ENCODE data around the gene LRRC28.

Gene LRRC28

GRCh38 chr15:99345242-99345641 lies 94.0 kb downstream of the LRRC28 start:
- Histone ChIP-seq H3K27ac (ENCODE audit: low read depth, low read length) (0 out of 2 replicates have a peak overlapping the region, but pooled peaks have one; percentile 18), H3F3A (ENCODE audit: control insufficient read depth, insufficient read depth) (0 out of 2 replicates have a peak, but pooled peaks cover 5% of the 10 kb centered on the region), H3K9me3 (ENCODE audit: control insufficient read depth, insufficient read depth, low read length) (no peaks in the 10 kb centered on the region), H3K36me3 (ENCODE audit: control insufficient read depth, low read length) (no peaks in the 10 kb centered on the region; the same call in 1 of the 2 replicates), H4K20me1 (ENCODE audit: control insufficient read depth, insufficient read depth, low read depth, low read length) (no peaks in the 10 kb centered on the region), H3K79me2 (ENCODE audit: control insufficient read depth, low read length) (no peaks in the 10 kb centered on the region), H3K27me3 (ENCODE audit: control insufficient read depth, low read length) (no peaks in the 10 kb centered on the region), H3K4me2 (ENCODE audit: low read length) (peak overlapping the region; percentile 49), H3K4me1 (ENCODE audit: control insufficient read depth, low read length) (peaks cover 24% of the 10 kb centered on the region), H3K9me2 (replicated peaks; ENCODE audit: control insufficient read depth, low read length) (no peaks in the 10 kb centered on the region), H3K4me3 (ENCODE audit: low read length) (peak overlapping the region; percentile 43)
- TF ChIP-seq EZH2phosphoT487 (IDR thresholded peaks at IDR 0.05; ENCODE audit: borderline replicate concordance, low read length): no peak
- TF ChIP-seq, protein P1, sequence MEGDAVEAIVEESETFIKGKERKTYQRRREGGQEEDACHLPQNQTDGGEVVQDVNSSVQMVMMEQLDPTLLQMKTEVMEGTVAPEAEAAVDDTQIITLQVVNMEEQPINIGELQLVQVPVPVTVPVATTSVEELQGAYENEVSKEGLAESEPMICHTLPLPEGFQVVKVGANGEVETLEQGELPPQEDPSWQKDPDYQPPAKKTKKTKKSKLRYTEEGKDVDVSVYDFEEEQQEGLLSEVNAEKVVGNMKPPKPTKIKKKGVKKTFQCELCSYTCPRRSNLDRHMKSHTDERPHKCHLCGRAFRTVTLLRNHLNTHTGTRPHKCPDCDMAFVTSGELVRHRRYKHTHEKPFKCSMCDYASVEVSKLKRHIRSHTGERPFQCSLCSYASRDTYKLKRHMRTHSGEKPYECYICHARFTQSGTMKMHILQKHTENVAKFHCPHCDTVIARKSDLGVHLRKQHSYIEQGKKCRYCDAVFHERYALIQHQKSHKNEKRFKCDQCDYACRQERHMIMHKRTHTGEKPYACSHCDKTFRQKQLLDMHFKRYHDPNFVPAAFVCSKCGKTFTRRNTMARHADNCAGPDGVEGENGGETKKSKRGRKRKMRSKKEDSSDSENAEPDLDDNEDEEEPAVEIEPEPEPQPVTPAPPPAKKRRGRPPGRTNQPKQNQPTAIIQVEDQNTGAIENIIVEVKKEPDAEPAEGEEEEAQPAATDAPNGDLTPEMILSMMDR (IDR thresholded peaks at IDR 0.05; ENCODE audit: low read depth, low read length, poor library complexity, severe bottlenecking): no peak

- Histone ChIP-seq H3K4me2 (ENCODE audit: low read length) (peak overlapping the region; percentile 49), H4K20me1 (ENCODE audit: control insufficient read depth, insufficient read depth, low read depth, low read length) (no peaks in the 10 kb centered on the region), H3K79me2 (ENCODE audit: control insufficient read depth, low read length) (no peaks in the 10 kb centered on the region), H3F3A (ENCODE audit: control insufficient read depth, insufficient read depth) (0 out of 2 replicates have a peak, but pooled peaks cover 3% of the 10 kb centered on the region), H3K9me3 (ENCODE audit: control insufficient read depth, insufficient read depth, low read length) (no peaks in the 10 kb centered on the region), H3K36me3 (ENCODE audit: control insufficient read depth, low read length) (no peaks in the 10 kb centered on the region; the same call in 1 of the 2 replicates), H3K4me3 (ENCODE audit: low read length) (no peak overlapping the region), H3K9me2 (replicated peaks; ENCODE audit: control insufficient read depth, low read length) (no peaks in the 10 kb centered on the region), H3K27ac (ENCODE audit: low read depth, low read length) (no peak overlapping the region), H3K4me1 (ENCODE audit: control insufficient read depth, low read length) (peaks cover 24% of the 10 kb centered on the region), H3K27me3 (ENCODE audit: control insufficient read depth, low read length) (no peaks in the 10 kb centered on the region)
- TF ChIP-seq EZH2phosphoT487 (IDR thresholded peaks at IDR 0.05; ENCODE audit: borderline replicate concordance, low read length): no peak
- TF ChIP-seq, protein P1 (IDR thresholded peaks at IDR 0.05; ENCODE audit: low read depth, low read length, poor library complexity, severe bottlenecking): no peak
These were observed 94.7 kb downstream of the LRRC28 start for GRCh38 chr15:99345832-99346462.

DNA sequence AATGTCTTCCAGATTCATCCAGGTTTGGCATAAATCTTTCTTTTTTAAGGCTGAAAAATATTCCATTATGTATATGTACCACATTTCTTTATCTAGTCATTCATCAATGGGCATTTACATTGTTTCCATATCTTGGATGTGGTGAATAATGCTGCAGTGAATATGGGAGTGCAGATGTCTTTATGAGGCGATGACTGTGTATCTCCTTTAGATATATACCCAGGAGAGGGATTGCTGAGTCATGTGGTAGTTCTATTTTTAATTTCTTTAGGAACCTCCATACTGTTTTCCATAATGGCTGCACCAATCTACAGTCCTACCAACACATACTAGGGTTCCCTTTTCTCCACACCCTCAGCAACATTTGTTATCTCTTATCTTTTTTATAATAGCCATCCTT lies 96.3 kb downstream of the LRRC28 start:
- H3K4me1 ChIP-seq (ENCODE audit: control insufficient read depth, low read length): peaks cover 24% of the 10 kb centered on the region
- no peaks in the 10 kb centered on the region for H3K9me3 ChIP-seq (ENCODE audit: control insufficient read depth, insufficient read depth, low read length)
- no peaks in the 10 kb centered on the region for H3K79me2 ChIP-seq (ENCODE audit: control insufficient read depth, low read length)
- H3K27me3 ChIP-seq (ENCODE audit: control insufficient read depth, low read length): no peaks in the 10 kb centered on the region
- H3K4me3 ChIP-seq (ENCODE audit: low read length): no peak overlapping the region
- TF ChIP-seq EZH2phosphoT487 (IDR thresholded peaks at IDR 0.05; ENCODE audit: borderline replicate concordance, low read length): no peak
- TF ChIP-seq, protein P1 (IDR thresholded peaks at IDR 0.05; ENCODE audit: low read depth, low read length, poor library complexity, severe bottlenecking): no peak
- no peak overlapping the region for H3K27ac ChIP-seq (ENCODE audit: low read depth, low read length)
- H3F3A ChIP-seq (ENCODE audit: control insufficient read depth, insufficient read depth): 0 out of 2 replicates have a peak, but pooled peaks cover 3% of the 10 kb centered on the region
- H3K4me2 ChIP-seq (ENCODE audit: low read length): no peak overlapping the region
- H4K20me1 ChIP-seq (ENCODE audit: control insufficient read depth, insufficient read depth, low read depth, low read length): no peaks in the 10 kb centered on the region
- H3K9me2 ChIP-seq (replicated peaks; ENCODE audit: control insufficient read depth, low read length): no peaks in the 10 kb centered on the region
- H3K36me3 ChIP-seq (ENCODE audit: control insufficient read depth, low read length): no peaks in the 10 kb centered on the region; the same call in 1 of the 2 replicates

Data from DOHH2 (cell line).